Ectodermal cell (in vitro differentiated cells): Measurements from ENCODE around the gene DAB1.

Experiments used
- H3K27ac ChIP-seq: 2 replicates; pipeline ENCODE4 v1.7.0; 2013; ENCODE audit warnings: mild to moderate bottlenecking, low read depth, low read length; ENCODE audit not compliant: insufficient read depth, poor library complexity, severe bottlenecking
- H3K27me3 ChIP-seq: 2 replicates; pipeline ENCODE4 v1.7.0; 2013; ENCODE audit warnings: mild to moderate bottlenecking, low read length; ENCODE audit not compliant: insufficient read depth, control insufficient read depth, poor library complexity, severe bottlenecking
- H3K36me3 ChIP-seq: one replicate; pipeline ENCODE4 v1.7.0; 2013; ENCODE audit warnings: low read length; ENCODE audit not compliant: control insufficient read depth, insufficient read depth
- H3K4me1 ChIP-seq: one replicate; pipeline ENCODE4 v1.7.0; 2013; ENCODE audit warnings: low read length; ENCODE audit not compliant: control insufficient read depth, insufficient read depth
- H3K4me3 ChIP-seq: 2 replicates; pipeline ENCODE4 v1.7.0; 2013; ENCODE audit warnings: low read depth, low read length, control low read depth; ENCODE audit not compliant: insufficient read depth
- H3K9me3 ChIP-seq: 2 replicates; pipeline ENCODE4 v1.7.0; 2013; ENCODE audit warnings: mild to moderate bottlenecking, low read length, moderate library complexity; ENCODE audit not compliant: control insufficient read depth
- WGBS, 2 experiments: methylation state at CpG; one replicate each; pipeline ENCODE4 v1.1.7; 2013; ENCODE audit warnings: missing lambda C conversion rate in 2 of 2; 5-methylcytosine and 5-hydroxymethylcytosine counted together

DAB1 gene

DNA sequence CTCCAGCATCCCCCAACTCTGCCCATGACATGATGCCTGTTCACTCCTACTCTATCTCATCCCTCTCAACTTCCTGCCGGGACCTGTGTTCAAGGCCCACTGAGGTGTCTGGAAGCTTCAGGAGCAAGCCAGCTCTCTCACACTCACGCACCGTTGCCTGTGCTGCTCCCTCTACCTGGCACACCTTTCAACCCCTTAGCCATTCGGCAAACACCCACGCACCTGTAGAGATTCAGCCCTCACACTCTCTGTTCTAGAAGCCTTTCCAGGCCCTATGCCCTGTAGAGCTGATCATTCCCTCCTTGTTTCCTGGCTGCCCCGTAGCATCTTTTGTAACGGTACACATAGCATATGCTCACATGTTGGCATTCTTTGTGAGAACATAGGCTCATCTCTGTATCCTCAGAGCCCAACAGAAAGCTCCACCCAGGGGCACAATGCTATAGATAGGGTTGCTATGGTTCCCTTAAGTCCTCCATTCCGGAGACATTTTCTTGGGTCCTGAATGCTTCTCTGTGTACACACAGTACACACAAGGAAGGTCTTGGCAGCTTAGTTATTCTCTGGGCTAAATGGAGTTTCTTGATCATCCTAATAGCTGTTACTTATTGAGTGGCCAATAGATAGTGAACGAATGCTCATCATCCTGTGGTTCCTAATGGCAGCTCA lies 459.4 kb downstream of the DAB1 start:
- Histone ChIP-seq H3K4me1 (no peaks in the 10 kb centered on the region), H3K27me3 (no peaks in the 10 kb centered on the region), H3K36me3 (no peaks in the 10 kb centered on the region), H3K4me3 (no peak overlapping the region), H3K27ac (no peak overlapping the region), H3K9me3 (no peaks in the 10 kb centered on the region)
- 91 to 95% methylated on average over 9 of the region's 9 CpGs for WGBS, 2 experiments

DNA sequence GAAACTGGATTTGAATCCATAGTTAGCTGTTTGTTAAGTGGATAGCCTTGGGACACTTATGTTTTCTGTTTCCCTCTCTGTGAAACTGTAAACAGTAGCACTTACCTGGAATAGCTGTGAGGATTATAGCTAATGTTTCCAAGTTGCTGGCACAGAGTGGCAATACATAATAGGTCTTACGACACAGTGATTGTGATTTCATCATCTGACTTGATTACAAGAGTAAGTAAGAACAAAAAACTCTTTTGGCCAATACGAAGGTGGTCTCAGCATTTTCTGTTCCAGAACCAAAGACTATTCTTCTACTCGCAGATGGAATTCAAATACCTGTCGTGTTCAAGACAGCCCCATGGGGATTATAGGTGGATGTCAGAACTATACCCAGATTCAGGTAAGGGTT lies 460.2 kb downstream of the DAB1 start:
- Histone ChIP-seq H3K4me1 (no peaks in the 10 kb centered on the region), H3K27ac (no peak overlapping the region), H3K36me3 (no peaks in the 10 kb centered on the region), H3K27me3 (no peaks in the 10 kb centered on the region), H3K4me3 (no peak overlapping the region), H3K9me3 (no peaks in the 10 kb centered on the region)
- WGBS, 2 experiments: 88 to 95% methylated on average over 4 of the region's 4 CpGs

DNA sequence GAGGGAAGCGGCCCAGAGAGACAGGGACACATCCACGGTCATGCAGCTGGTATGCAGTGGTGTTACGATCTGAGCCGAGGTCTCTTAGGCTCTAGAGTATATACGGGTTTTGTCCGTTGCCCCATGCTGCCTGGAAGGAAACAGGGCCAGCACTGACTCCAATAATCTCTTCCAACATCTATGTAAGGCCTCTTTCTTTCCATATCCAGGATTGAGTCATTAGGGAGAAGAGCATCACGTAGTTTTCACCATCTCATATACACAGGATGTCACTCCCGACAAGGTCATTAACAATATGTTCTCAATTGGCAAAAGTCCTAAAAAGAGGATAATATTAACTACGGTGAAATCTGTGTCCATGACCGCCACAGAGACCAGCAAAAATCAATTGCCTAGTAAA lies 462.4 kb downstream of the DAB1 start:
- Histone ChIP-seq H3K9me3 (no peaks in the 10 kb centered on the region), H3K4me1 (no peaks in the 10 kb centered on the region)
- WGBS, 2 experiments: 96 to 97% methylated on average over 10 of the region's 10 CpGs

DNA sequence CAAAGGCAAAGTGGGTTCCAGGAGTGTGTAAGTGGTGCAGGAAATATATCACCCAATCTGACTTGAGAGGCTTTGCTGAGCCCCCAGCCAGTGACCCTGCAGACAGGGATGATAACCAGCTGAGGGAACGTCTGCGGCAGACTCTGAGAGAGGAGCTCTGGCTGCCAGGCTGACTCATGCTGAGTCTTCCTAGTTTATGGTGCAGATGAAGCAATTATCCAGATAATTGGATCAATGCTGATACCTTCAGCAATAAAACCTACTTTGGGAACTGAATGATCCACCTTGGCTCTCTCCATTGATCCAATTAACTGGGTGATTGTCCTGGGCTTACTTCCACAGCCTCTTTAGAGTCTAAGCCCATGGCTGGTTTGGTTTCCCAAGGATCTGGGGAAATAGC lies 465.3 kb downstream of the DAB1 start:
- Histone ChIP-seq H3K27ac (no peak overlapping the region), H3K9me3 (no peaks in the 10 kb centered on the region), H3K36me3 (no peaks in the 10 kb centered on the region), H3K4me1 (no peaks in the 10 kb centered on the region), H3K27me3 (no peaks in the 10 kb centered on the region), H3K4me3 (no peak overlapping the region)
- 61 to 84% methylated on average over 2 of the region's 2 CpGs for WGBS, 2 experiments

More for the DNA sequence above, 462.4 kb downstream of the DAB1 start:
- H3K4me3 ChIP-seq: no peak overlapping the region
- no peak overlapping the region for H3K27ac ChIP-seq
- no peaks in the 10 kb centered on the region for H3K27me3 ChIP-seq
- H3K36me3 ChIP-seq: no peaks in the 10 kb centered on the region

DNA sequence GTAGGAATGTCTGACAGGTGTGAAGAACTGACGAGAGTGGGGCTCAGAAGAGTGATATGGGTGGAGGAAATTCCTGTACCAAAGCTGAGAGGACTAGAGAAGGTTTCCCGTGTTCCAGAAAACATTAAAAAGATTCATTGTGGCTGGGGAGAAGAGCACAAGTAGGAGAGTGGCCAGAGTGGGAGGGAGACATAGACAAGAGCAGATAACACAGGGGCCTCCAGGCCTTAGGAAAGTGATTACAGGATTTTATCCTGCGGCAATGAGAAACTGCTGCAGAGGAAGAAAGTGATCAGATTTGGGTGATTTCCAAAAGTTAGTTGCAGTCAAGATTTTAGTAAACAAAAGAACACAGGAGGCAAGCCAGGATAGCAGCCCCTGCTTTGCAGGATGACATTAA lies 465.9 kb downstream of the DAB1 start:
- 88 to 92% methylated on average over 2 of the region's 3 CpGs for WGBS, 2 experiments
- Histone ChIP-seq H3K4me3 (no peak overlapping the region), H3K27ac (no peak overlapping the region), H3K27me3 (no peaks in the 10 kb centered on the region), H3K9me3 (no peaks in the 10 kb centered on the region), H3K36me3 (no peaks in the 10 kb centered on the region), H3K4me1 (no peaks in the 10 kb centered on the region)

DNA sequence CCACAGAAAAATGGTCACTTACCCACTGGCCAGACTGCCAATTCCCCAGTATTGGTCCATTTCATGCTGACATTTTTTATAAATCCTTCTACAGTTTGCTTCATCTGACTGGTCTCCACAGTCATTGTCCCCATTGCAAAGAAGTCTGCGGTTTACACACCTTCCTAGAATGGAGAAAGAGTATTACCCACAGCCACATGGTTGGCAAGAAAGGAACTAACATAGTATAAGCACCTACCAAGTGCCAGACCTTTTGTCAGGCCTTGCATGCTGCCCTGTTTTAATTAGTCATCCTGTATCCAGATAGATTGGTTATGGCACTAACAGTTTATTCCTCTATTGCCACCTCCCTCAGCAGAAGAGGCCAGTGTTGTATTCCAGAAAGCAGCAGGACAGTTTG lies 469.2 kb downstream of the DAB1 start:
- Histone ChIP-seq H3K4me1 (no peaks in the 10 kb centered on the region), H3K4me3 (no peak overlapping the region), H3K9me3 (no peaks in the 10 kb centered on the region), H3K36me3 (no peaks in the 10 kb centered on the region), H3K27me3 (no peaks in the 10 kb centered on the region), H3K27ac (no peak overlapping the region)
- 92 to 97% methylated on average over 1 of the region's 1 CpG for WGBS, 2 experiments

DNA sequence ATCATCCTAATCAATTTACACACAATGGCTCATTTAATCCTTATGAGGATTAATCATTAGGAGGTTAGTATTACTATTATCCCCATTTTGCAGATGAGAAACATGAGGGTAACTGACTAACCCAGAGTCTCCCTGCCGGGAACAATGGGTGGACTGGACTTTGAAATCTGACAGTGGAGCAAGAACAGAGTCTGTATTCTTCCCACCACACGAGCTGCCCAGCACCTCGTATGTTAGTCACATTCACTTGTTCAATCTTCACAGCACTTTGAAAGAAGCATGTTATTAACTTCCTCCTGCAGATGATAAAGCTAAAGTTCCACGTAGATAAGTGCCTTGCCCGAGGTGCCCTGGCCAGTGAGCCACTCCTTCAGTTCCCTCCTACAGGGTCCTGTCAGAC lies 470.5 kb downstream of the DAB1 start:
- H3K27ac ChIP-seq: no peak overlapping the region
- H3K4me3 ChIP-seq: no peak overlapping the region
- H3K9me3 ChIP-seq: no peaks in the 10 kb centered on the region
- no peaks in the 10 kb centered on the region for H3K4me1 ChIP-seq
- 71% methylated on average over 5 of the region's 5 CpGs for WGBS, 2 experiments
- H3K36me3 ChIP-seq: no peaks in the 10 kb centered on the region
- no peaks in the 10 kb centered on the region for H3K27me3 ChIP-seq

GRCh38 chr1:56952501-56952900 lies 471.4 kb downstream of the DAB1 start:
- no peaks in the 10 kb centered on the region for H3K4me1 ChIP-seq
- no peak overlapping the region for H3K27ac ChIP-seq
- H3K27me3 ChIP-seq: no peaks in the 10 kb centered on the region
- H3K4me3 ChIP-seq: no peak overlapping the region
- H3K9me3 ChIP-seq: no peaks in the 10 kb centered on the region
- H3K36me3 ChIP-seq: no peaks in the 10 kb centered on the region
- 93 to 95% methylated on average over 8 of the region's 8 CpGs for WGBS, 2 experiments

- Histone ChIP-seq H3K27me3 (no peaks in the 10 kb centered on the region), H3K27ac (no peak overlapping the region), H3K9me3 (no peaks in the 10 kb centered on the region), H3K4me3 (no peak overlapping the region), H3K36me3 (no peaks in the 10 kb centered on the region), H3K4me1 (no peaks in the 10 kb centered on the region)
- 94 to 97% methylated on average over 1 of the region's 1 CpG for WGBS, 2 experiments
Measured at GRCh38 chr1:56948403-56949023, 475.3 kb downstream of the DAB1 start.
